Esophagus squamous epithelium (tissue), 4 donors: ENCODE results near the gene EYS.

ENCODE experiments used
- POLR2A ChIP-seq, 4 donors: fragments of 450-650 bp; IDR thresholded peaks; one replicate each; pipeline ENCODE4 v1.6.1; 2017; ENCODE audit warnings: antibody characterized with exemption in 4 of 4, mild to moderate bottlenecking in 4 of 4, moderate library complexity in 3 of 4
- TF ChIP-seq, protein P1 (sequence below), 6 experiments: fragments of 450-650 bp in 4 of 6; fragments of 200-600 bp in 2 of 6; sonication (generic) in 2 of 6; IDR thresholded peaks; one replicate each; pipeline ENCODE4 v1.5.1; 2016 to 2019; ENCODE audit warnings: antibody characterized with exemption in 6 of 6, mild to moderate bottlenecking in 4 of 6, moderate library complexity in 4 of 6

DNA sequence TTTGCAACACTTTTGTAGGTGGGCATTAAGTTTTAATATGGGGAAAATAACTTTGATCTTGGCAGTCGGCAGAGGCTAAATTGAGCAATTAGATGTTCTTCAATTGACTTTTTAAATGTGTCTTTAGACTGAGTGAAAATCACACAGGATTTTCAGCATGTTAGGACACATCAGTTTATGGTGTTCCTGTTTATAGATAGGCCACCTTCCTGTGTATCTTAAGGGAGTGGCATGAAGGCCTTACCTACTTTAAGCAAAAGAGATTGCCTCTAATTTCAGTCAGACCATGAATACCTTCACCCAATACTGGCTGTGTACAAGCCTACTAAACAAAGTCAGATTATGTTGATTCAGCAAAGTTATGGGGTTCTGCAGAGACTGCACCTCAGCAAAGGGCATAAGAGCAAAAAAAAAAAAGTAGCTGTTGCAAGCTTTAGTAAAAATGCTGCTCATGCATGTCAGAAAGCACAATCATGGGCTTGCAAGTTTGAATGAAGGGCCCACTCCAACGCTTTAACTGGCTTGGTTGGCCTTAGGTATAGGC, 1223.0 kb downstream of the EYS start:
- TF ChIP-seq, protein P1, sequence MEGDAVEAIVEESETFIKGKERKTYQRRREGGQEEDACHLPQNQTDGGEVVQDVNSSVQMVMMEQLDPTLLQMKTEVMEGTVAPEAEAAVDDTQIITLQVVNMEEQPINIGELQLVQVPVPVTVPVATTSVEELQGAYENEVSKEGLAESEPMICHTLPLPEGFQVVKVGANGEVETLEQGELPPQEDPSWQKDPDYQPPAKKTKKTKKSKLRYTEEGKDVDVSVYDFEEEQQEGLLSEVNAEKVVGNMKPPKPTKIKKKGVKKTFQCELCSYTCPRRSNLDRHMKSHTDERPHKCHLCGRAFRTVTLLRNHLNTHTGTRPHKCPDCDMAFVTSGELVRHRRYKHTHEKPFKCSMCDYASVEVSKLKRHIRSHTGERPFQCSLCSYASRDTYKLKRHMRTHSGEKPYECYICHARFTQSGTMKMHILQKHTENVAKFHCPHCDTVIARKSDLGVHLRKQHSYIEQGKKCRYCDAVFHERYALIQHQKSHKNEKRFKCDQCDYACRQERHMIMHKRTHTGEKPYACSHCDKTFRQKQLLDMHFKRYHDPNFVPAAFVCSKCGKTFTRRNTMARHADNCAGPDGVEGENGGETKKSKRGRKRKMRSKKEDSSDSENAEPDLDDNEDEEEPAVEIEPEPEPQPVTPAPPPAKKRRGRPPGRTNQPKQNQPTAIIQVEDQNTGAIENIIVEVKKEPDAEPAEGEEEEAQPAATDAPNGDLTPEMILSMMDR (IDR thresholded peaks at IDR 0.05): no peak
- no peak for TF ChIP-seq POLR2A (IDR thresholded peaks at IDR 0.05)
